ENCODE measurements around the gene PCK2. TPM values are rescaled to one million over a fixed set of nuclear protein-coding genes. Genes with fewer than 3 reads are reported as not detected.

PCK2 gene
- total and polyA plus RNA-seq, 2 of the 13 experiments (the other 11 are each of a cell fraction or from before 2014, with no cell fraction given) = 129 to 272 TPM

DNA sequence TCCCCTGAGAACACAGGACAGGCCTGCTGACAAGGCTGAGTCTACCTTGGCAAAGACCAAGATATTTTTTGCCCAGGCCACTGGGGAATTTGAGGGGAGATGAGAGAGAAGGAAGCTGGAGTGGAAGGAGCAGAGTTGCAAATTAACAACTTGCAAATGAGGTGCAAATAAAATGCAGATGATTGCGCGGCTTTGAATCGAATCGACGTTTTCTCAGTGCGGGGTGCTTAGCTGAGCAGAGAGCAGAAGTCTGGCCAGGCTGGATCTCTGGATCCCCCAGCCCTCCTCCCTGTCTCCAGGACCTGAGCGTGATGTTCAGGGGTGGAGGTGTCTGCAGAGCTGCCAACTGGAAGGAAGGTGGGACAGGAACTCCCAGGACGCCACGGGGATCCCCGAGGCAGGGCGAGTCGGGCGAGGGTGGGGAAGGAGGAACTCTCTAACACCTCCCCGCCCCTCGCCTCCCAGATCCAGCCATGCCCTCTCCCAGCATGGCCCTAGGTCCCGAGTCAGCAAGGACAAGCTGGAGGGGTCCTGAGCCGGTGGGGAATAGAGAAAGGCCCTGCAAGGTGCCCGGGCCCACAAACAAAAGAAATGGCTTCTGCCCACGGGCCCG, 42.8 kb upstream of the PCK2 start (continued):
- TF ChIP-seq, protein P1, sequence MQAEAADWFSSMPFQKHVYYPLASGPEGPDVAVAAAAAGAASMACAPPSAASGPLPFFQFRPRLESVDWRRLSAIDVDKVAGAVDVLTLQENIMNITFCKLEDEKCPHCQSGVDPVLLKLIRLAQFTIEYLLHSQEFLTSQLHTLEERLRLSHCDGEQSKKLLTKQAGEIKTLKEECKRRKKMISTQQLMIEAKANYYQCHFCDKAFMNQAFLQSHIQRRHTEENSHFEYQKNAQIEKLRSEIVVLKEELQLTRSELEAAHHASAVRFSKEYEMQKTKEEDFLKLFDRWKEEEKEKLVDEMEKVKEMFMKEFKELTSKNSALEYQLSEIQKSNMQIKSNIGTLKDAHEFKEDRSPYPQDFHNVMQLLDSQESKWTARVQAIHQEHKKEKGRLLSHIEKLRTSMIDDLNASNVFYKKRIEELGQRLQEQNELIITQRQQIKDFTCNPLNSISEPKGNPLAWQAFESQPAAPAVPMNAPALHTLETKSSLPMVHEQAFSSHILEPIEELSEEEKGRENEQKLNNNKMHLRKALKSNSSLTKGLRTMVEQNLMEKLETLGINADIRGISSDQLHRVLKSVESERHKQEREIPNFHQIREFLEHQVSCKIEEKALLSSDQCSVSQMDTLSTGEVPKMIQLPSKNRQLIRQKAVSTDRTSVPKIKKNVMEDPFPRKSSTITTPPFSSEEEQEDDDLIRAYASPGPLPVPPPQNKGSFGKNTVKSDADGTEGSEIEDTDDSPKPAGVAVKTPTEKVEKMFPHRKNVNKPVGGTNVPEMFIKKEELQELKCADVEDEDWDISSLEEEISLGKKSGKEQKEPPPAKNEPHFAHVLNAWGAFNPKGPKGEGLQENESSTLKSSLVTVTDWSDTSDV (CRISPR knock-in tag; IDR thresholded peaks at IDR 0.05) = no peak
- TF ChIP-seq, protein P2, sequence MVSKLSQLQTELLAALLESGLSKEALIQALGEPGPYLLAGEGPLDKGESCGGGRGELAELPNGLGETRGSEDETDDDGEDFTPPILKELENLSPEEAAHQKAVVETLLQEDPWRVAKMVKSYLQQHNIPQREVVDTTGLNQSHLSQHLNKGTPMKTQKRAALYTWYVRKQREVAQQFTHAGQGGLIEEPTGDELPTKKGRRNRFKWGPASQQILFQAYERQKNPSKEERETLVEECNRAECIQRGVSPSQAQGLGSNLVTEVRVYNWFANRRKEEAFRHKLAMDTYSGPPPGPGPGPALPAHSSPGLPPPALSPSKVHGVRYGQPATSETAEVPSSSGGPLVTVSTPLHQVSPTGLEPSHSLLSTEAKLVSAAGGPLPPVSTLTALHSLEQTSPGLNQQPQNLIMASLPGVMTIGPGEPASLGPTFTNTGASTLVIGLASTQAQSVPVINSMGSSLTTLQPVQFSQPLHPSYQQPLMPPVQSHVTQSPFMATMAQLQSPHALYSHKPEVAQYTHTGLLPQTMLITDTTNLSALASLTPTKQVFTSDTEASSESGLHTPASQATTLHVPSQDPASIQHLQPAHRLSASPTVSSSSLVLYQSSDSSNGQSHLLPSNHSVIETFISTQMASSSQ (IDR thresholded peaks at IDR 0.05; ENCODE audit: low read depth) = no peak
- TF ChIP-seq, protein P2 (CRISPR knock-in tag; IDR thresholded peaks at IDR 0.05; ENCODE audit: borderline replicate concordance) = no peak
